Measurements from ENCODE around the gene POPDC2.
A peak's percentile ranks its signal among the peaks of the same experiment; 100 is the strongest.

POPDC2 gene

DNA sequence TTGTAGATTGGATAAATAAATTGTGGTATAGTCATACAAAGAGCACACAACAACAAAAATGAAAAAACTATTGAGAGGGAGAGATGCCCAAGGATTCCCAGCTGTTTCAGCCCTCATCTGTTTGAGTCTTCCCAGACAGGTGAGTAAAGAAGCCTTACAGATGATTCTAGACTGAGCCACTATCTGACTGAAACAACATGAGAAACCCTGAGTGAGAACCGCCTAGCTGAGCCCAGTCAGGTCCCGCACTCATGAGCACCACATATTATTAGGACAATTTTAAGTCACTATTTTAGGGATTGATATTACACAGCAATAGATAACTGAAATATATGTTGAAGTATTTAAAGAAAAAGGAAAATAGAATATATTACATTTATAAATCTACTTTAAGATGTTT lies 19.0 kb downstream of the POPDC2 start:
- no peak for DNase-seq (ENCODE audit: low read depth in 2 of 3, low spot score in 1 of 3)

- DNase-seq (ENCODE audit: low read depth in 2 of 3, low spot score in 1 of 3) = no peak
These were observed 20.7 kb downstream of the POPDC2 start for GRCh38 chr3:119639494-119640350.

- DNase-seq (ENCODE audit: low read depth in 2 of 3, low spot score in 1 of 3) = no peak
These were observed 22.5 kb downstream of the POPDC2 start for GRCh38 chr3:119637679-119638477.

DNA sequence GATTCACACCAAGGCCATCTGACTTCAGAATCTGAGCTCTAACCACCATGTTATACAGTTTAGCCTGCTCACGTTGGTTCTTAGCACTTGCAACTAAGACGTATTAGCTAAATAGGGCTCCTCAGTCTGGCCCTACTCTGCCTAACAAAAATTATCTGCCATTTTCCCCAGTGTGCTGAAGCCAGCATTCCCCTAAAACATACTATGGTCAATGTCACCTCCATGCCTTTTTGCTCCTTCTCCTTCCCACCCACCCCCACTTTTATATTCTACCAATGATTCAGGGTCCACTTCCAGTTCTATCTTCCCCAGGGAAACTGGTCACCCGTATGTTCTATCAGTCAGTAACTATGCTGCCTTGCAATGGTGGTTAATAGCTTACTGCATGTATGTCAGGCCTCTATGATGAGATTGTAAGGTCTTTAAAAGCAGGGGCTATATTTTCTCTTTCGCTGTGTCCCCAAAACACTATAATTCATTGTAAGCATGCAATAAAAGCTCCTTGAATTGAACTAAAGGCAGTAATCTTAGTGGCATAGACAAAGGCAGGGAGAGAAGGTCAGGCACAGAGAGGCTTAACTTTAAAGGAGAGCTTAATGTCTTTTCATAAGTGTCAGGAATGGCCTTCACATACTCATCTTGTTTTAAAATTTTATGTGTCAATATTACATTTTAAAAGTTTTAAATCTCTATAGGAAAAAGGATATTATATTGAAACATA lies 23.3 kb downstream of the POPDC2 start:
- DNase-seq (ENCODE audit: low read depth in 2 of 3, low spot score in 1 of 3) = no peak

DNA sequence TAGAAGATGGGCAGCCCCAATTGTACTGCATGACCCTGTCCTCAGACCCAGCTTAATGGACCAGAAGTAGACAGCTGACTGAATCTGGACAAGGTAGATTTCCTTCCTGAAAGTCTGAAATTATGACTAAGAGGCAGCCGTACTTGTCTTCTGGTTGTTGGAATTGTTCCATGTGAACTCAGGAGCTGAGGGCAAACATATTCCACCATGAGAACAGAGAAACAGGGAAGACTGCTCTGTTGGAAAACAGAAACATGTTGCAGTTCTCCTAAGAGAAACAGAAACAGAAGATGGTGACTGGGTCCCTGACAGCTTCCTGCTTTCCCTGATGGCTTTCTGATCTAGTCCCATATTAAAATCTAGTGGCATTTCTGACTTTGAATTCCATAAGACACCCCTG lies 24.1 kb downstream of the POPDC2 start:
- DNase-seq (ENCODE audit: low read depth in 2 of 3, low spot score in 1 of 3) = no peak

DNA sequence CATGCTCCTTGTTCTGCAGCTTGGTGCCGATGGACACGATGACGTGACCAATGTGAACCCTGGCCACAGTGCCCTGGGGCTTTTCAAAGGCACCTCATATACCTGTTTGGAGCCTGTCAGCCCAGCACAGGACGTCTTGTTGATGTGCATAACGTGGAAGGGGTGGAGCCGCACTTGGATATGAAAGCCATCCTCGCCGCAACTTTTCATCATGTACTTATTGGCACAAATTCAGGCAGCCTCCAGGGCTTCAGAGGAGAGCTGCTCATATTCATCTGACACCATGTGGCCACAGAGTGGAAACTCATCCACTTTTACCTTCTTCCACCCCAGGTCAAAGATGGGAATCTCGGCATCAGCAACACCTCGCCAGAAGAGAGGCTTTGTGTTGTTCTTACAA lies 24.7 kb downstream of the POPDC2 start:
- no peak for DNase-seq (ENCODE audit: low read depth in 2 of 3, low spot score in 1 of 3)

- no peak for DNase-seq (ENCODE audit: low read depth in 2 of 3, low spot score in 1 of 3)
These were observed 27.6 kb downstream of the POPDC2 start for GRCh38 chr3:119632829-119633228.

GRCh38 chr3:119632216-119632615 lies 28.2 kb downstream of the POPDC2 start:
- no peak for DNase-seq (ENCODE audit: low read depth in 2 of 3, low spot score in 1 of 3)

DNA sequence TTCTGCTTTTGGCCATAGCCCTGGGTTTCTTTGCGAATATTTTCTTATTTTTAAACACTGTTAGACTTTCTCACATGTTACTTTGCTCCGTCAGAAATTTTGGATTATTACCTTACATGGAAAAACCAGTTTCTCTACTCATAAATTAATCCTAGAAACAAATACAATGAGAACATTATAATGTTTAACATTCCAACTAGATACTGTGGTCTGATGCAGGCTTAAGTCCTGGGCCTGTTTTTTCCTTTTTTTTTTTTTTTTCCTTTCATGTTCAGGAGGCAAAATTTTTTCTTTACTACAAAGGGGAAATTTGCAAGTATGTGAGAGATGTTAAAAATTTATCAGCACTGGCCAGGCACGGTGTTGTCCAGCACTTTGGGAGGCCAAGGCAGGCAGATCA lies 28.9 kb downstream of the POPDC2 start:
- no peak for DNase-seq (ENCODE audit: low read depth in 2 of 3, low spot score in 1 of 3)

GRCh38 chr3:119630880-119631329 lies 29.5 kb downstream of the POPDC2 start:
- no peak for DNase-seq (ENCODE audit: low read depth in 2 of 3, low spot score in 1 of 3)

DNA sequence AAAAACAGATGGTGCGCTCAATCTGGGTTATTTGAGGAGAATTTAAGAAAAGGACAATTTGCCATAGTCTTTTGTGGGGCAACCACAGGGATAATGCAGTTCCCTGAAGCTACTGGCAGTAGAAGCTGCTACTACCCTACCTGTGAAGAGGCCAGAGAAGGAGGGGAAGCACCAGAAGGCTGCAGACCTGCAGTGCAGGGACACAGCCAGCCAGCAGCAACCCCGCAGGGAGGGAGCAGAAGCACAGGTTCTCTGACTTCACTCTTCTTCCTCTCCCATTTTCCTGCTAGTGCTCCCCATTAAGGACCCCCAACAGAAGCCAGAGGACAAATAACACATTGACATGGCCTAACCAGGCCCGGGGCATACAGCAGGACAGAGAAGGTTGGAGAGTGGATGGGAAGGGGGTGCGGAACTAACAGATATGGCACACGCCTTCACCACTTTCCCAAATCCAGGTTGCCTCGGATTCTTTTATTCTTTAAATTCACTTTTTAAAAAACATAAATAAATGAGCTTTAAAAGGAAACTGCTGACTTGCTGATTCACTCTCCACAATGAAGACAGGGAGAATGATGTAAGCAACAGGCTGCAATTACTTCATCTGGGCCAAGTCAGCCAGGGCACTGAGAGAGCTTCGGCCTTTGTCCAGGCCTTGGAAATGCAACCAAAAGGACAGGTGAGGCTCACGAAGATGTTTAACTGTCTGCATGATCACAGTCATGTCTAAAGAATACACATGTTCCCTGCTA lies 30.1 kb downstream of the POPDC2 start:
- DNase-seq (ENCODE audit: low read depth in 2 of 3, low spot score in 1 of 3) = no peak

DNA sequence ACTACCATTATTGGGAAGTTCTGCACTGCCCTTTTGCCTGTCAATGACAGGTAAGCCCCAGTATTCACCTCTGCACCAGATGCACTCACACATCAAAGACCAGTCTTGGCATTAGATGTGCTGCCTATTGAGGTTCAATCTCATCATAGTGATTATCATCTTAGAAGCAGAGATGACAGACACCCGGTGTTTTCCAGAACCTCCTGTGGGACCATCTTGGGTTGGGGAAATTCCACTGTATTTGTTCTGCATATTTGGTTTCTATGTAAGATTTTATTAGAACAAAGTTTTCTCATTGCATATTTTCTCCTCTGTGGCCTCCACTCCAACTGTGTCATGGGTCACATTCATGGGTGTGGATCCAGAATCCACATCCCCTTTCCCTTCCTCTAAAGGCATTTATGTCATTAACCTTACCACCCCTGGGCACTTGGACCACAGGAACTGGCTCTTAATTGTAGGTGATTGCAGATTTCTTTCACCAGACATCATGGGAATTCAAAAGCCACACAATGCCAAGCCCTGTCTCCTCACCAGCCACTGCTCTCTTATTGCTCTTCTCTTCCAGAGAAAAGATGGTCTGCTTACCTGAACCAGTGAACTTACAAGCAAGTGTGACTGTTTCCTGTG lies 31.5 kb downstream of the POPDC2 start:
- no peak for DNase-seq (ENCODE audit: low read depth in 2 of 3, low spot score in 1 of 3)

- peak in 2 of 3 donors; percentile 22 to 26 for DNase-seq (ENCODE audit: low read depth in 2 of 3, low spot score in 1 of 3)
These were observed 32.0 kb downstream of the POPDC2 start for GRCh38 chr3:119628390-119628789.

GRCh38 chr3:119627461-119627860 lies 32.9 kb downstream of the POPDC2 start:
- no peak for DNase-seq (ENCODE audit: low read depth in 2 of 3, low spot score in 1 of 3)

- no peak for DNase-seq (ENCODE audit: low read depth in 2 of 3, low spot score in 1 of 3)
These were observed 34.2 kb downstream of the POPDC2 start for GRCh38 chr3:119626196-119626595.

- no peak for DNase-seq (ENCODE audit: low read depth in 2 of 3, low spot score in 1 of 3)
These were observed 34.8 kb downstream of the POPDC2 start for GRCh38 chr3:119625451-119626153.

GRCh38 chr3:119624002-119624720 lies 36.2 kb downstream of the POPDC2 start:
- DNase-seq (ENCODE audit: low read depth in 2 of 3, low spot score in 1 of 3) = no peak

GRCh38 chr3:119620899-119621298 lies 39.5 kb downstream of the POPDC2 start:
- no peak for DNase-seq (ENCODE audit: low read depth in 2 of 3, low spot score in 1 of 3)

DNA sequence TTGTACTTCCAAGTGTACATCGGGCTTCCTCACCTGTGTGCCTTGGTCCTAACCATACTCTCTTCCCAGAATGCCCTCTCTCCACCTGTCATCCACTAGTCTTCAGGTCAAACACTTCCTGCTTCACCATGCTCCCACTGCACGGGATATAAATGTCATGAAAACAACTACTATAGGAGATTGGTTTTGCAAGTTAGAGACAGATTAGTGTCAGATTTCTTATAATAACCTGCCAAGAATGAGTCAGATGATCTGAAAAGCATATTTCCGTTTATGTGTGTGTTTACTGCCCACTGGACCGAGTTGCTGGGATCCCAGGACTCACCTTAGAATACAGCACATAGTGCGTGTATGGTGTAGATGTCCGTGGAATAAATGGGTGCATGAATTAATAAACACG lies 41.3 kb downstream of the POPDC2 start:
- DNase-seq (ENCODE audit: low read depth in 2 of 3, low spot score in 1 of 3) = no peak

All from stimulated activated CD4-positive, alpha-beta T cell treated with anti-CD3 and anti-CD28 coated beads, Interleukin-12 subunit alpha, Interleukin-12 subunit beta, amount 100 ng/mL, for 48 hours (primary cell).